Transverse colon (tissue), 4 donors: ENCODE results near the gene CLDN20. TPM values are rescaled to one million over a fixed set of nuclear protein-coding genes. Genes with fewer than 3 reads are reported as not detected.

Source experiments
- DNase-seq: peaks from one replicate; pipeline ENCODE4 v3.0.0-alpha.2; 2019
- H3K27ac ChIP-seq, 4 donors: fragments of 200-600 bp; sonication (generic); 2 replicates each; pipeline ENCODE4 v1.5.1; 2016 to 2018; ENCODE audit warnings: inconsistent platforms in 4 of 4
- H3K27me3 ChIP-seq: fragments of 200-600 bp; sonication (generic); 2 replicates; pipeline ENCODE4 v1.5.1; 2017; ENCODE audit warnings: inconsistent platforms
- H3K36me3 ChIP-seq, 4 donors: fragments of 200-600 bp; sonication (generic); 2 replicates each; pipeline ENCODE4 v1.5.1; 2017 to 2019; ENCODE audit warnings: inconsistent platforms in 4 of 4
- H3K4me1 ChIP-seq, 4 donors: fragments of 200-600 bp; sonication (generic); 2 replicates each; pipeline ENCODE4 v1.5.1; 2017 to 2020; ENCODE audit warnings: inconsistent platforms in 4 of 4
- H3K4me3 ChIP-seq, 4 donors: fragments of 200-600 bp; sonication (generic); 1 replicate in 1 of 4; 2 replicates in 3 of 4; pipeline versions ENCODE4 v1.5.1 to v1.6.1; 2017 to 2019; ENCODE audit warnings: inconsistent platforms in 4 of 4
- H3K9me3 ChIP-seq, 2 donors: fragments of 200-600 bp; sonication (generic); 2 replicates each; pipeline ENCODE4 v1.5.1; 2017 to 2019; ENCODE audit warnings: inconsistent platforms in 2 of 2
- EP300 ChIP-seq: sonication (generic); formaldehyde crosslinking; IDR thresholded peaks from one replicate; pipeline ENCODE4 v1.6.1; 2017; ENCODE audit warnings: antibody characterized with exemption, low read depth
- POLR2A ChIP-seq: fragments of 450-650 bp; IDR thresholded peaks from one replicate; pipeline ENCODE4 v1.6.1; 2016; ENCODE audit warnings: antibody characterized with exemption, mild to moderate bottlenecking, moderate library complexity
- POLR2AphosphoS5 ChIP-seq, 3 donors: sonication (generic); formaldehyde crosslinking; IDR thresholded peaks; one replicate each; pipeline ENCODE4 v1.6.1; 2016; ENCODE audit warnings: antibody characterized with exemption in 3 of 3
- WGBS, 2 donors: methylation state at CpG; one replicate each; pipeline ENCODE4 v1.1.5; 2018; ENCODE audit warnings: low coverage in 1 of 2; 5-methylcytosine and 5-hydroxymethylcytosine counted together
- in situ Hi-C, 4 donors: fragments of 200-750 bp; cut with MboI; loops; one replicate each; pipeline versions ENCODE4 v1.15.0 to v1.15.1; 2017; ENCODE audit warnings: low sequenced_read_pairs in 3 of 4, low pct_ligation_motif_present in 1 of 4, low pct_unique_long_range_greater_than_20kb in 1 of 4
- intact Hi-C: fragments of 100-400 bp; cut with DNase I; formaldehyde crosslinking; loops from one replicate; pipeline ENCODE4 v1.15.1; 2023; ENCODE audit warnings: low total_unique reads
- total RNA-seq, 4 donors: library from RNA; depleted of rRNA; stranded (reverse); fragments of >200 nt; gene quantifications; one replicate each; pipeline ENCODE4 v1.1.0, GENCODE V29; 2016
- TF ChIP-seq, protein P1 (sequence below), 5 experiments: fragments of 200-600 bp in 3 of 5; fragments of 450-650 bp in 2 of 5; sonication (generic) in 3 of 5; IDR thresholded peaks; 1 replicate in 2 of 5; 2 replicates in 3 of 5; pipeline ENCODE4 v1.5.1; 2016 to 2017; ENCODE audit warnings: antibody characterized with exemption in 5 of 5, inconsistent platforms in 3 of 5, mild to moderate bottlenecking in 2 of 5, moderate library complexity in 1 of 5

Gene CLDN20
- total RNA-seq, 4 donors from 2014 or later: not detected

DNA sequence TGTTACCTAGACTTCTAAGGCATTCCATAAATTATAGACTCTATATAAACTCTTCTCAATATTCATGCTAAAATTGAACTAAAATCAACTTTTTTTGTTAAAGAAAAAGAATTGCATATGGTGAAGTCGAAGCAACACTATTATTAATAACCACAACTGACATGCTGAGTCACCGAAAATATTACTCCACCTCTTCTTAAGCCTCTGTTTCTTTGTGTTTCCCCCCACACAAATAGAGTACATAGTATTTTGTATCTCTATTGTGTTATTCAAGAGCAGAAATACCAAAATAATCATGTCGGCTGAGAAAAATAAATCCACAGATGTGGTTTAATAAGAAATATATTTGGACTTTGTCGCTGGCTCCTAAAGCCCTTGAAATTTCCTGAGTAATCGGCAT, 26.7 kb downstream of the CLDN20 start:
- intact Hi-C loops: no loop called here
- 91 to 96% methylated on average over 5 of the region's 5 CpGs for WGBS, 2 donors

DNA sequence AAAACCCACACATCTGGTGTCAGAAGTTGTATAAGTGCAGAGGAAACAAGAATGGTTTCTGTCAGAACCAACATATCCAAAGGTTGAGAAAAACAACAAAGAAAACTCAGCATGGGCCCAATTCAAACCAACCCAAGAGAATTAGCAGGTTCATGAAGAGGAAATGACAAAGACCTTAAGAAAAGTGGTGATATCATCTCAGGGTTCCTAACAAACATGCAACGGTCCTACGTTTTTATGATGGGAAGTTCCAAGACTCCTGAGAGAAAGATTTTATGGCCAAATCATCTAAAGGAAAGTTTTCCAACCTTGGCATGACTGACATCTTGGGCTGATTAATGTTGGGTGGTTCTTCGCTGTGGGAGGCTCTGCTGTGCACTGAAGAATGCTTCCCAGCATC, 27.5 kb downstream of the CLDN20 start:
- Histone ChIP-seq H3K27ac (no peak overlapping the region), H3K27me3 (no peaks in the 10 kb centered on the region), H3K4me1 (no peaks in the 10 kb centered on the region), H3K4me3 (no peak overlapping the region), H3K36me3 (peaks cover 0 to 11% (median 4%) of the 10 kb centered on the region in 4 donors), H3K9me3 (no peaks in the 10 kb centered on the region)
- no peak for TF ChIP-seq POLR2AphosphoS5 (IDR thresholded peaks at IDR 0.05)
- TF ChIP-seq, protein P1, sequence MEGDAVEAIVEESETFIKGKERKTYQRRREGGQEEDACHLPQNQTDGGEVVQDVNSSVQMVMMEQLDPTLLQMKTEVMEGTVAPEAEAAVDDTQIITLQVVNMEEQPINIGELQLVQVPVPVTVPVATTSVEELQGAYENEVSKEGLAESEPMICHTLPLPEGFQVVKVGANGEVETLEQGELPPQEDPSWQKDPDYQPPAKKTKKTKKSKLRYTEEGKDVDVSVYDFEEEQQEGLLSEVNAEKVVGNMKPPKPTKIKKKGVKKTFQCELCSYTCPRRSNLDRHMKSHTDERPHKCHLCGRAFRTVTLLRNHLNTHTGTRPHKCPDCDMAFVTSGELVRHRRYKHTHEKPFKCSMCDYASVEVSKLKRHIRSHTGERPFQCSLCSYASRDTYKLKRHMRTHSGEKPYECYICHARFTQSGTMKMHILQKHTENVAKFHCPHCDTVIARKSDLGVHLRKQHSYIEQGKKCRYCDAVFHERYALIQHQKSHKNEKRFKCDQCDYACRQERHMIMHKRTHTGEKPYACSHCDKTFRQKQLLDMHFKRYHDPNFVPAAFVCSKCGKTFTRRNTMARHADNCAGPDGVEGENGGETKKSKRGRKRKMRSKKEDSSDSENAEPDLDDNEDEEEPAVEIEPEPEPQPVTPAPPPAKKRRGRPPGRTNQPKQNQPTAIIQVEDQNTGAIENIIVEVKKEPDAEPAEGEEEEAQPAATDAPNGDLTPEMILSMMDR (IDR thresholded peaks at IDR 0.05): no peak
- no peak for TF ChIP-seq EP300
- no peak for TF ChIP-seq POLR2A
- in situ Hi-C loops (loop anchor here in 1 of 4 donors (25.0 kb wide), 1 partner anchor 579 kb away; no protein-coding TSS in a partner anchor), intact Hi-C loops (no loop called here)
- 38 to 71% methylated on average over 3 of the region's 3 CpGs for WGBS, 2 donors
- DNase-seq: no peak

More for the DNA sequence above, 26.7 kb downstream of the CLDN20 start:
- H3K27ac ChIP-seq: no peak overlapping the region
- no peak for TF ChIP-seq POLR2A
- no peak for TF ChIP-seq EP300
- TF ChIP-seq, protein P1 (IDR thresholded peaks at IDR 0.05): no peak
- no peak for TF ChIP-seq POLR2AphosphoS5 (IDR thresholded peaks at IDR 0.05)
- no peak for DNase-seq
- in situ Hi-C loops: loop anchor here in 1 of 4 donors (25.0 kb wide), 1 partner anchor 578 kb away; no protein-coding TSS in a partner anchor
- no peaks in the 10 kb centered on the region for H3K4me1 ChIP-seq
- peaks cover 0 to 11% (median 4%) of the 10 kb centered on the region in 4 donors for H3K36me3 ChIP-seq
- no peaks in the 10 kb centered on the region for H3K9me3 ChIP-seq
- no peak overlapping the region for H3K4me3 ChIP-seq
- H3K27me3 ChIP-seq: no peaks in the 10 kb centered on the region

DNA sequence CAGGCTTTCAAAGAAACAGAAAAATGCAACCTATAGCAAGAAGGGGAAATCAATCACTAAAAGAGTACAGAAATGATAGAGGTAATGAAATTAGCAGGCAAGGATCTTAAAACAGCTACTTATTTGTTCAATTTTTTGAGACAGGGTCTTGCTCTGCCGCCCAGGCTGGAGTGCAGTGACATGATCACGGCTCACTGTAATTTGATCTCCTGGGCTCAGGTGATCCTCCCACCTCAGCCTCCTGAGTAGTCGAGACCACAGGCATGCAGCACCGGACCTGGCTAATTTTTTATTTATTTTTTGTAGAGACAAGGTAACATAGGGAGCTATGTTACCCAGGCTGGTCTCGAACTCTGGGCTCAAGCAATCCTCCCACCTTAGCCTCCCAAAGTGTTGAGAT, 28.9 kb downstream of the CLDN20 start:
- 67 to 80% methylated on average over 4 to 5 of the region's 5 CpGs for WGBS, 2 donors
- intact Hi-C loops: no loop called here
- in situ Hi-C loops: loop anchor here in 1 of 4 donors (25.0 kb wide), 1 partner anchor 580 kb away; no protein-coding TSS in a partner anchor
- H3K36me3 ChIP-seq: peaks cover 0 to 20% (median 10%) of the 10 kb centered on the region in 4 donors
- no peaks in the 10 kb centered on the region for H3K9me3 ChIP-seq
- H3K27ac ChIP-seq: no peak overlapping the region
- H3K4me1 ChIP-seq: no peaks in the 10 kb centered on the region
- no peak overlapping the region for H3K4me3 ChIP-seq
- H3K27me3 ChIP-seq: no peaks in the 10 kb centered on the region
- DNase-seq: no peak
- TF ChIP-seq, protein P1 (IDR thresholded peaks at IDR 0.05): no peak
- TF ChIP-seq POLR2A: no peak
- TF ChIP-seq POLR2AphosphoS5 (IDR thresholded peaks at IDR 0.05): no peak
- TF ChIP-seq EP300: no peak

DNA sequence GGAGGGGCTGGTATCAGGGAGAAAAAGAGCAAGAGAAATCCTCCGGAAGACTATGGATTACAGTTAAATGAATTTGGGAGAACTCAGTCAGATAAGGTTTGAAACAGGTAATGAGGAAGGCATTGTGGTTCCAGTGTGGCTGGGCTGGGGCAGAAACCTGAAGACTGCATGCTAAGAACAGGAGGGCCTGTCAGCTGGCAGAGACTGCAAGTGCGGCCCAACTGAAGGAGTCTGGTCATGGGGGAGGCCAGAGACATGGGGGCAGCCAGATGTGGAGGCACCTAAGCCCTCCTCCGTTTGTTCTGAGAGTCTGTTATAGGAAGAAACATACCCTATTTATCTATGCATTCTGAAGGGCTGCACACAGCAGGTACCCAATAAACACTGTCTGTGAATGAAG, 33.9 kb downstream of the CLDN20 start:
- 96 to 100% methylated on average over 1 to 3 of the region's 3 CpGs for WGBS, 2 donors
- Histone ChIP-seq H3K4me3 (no peak overlapping the region), H3K4me1 (no peaks in the 10 kb centered on the region), H3K36me3 (peaks cover 0 to 27% (median 5%) of the 10 kb centered on the region in 4 donors), H3K27ac (no peak overlapping the region), H3K9me3 (no peaks in the 10 kb centered on the region), H3K27me3 (no peaks in the 10 kb centered on the region)
- TF ChIP-seq EP300 (no peak), POLR2A (no peak), POLR2AphosphoS5 (IDR thresholded peaks at IDR 0.05) (no peak)
- TF ChIP-seq, protein P1 (IDR thresholded peaks at IDR 0.05): no peak
- no peak for DNase-seq
- in situ Hi-C loops (loop anchor here in 1 of 4 donors (25.0 kb wide), 1 partner anchor 585 kb away; no protein-coding TSS in a partner anchor), intact Hi-C loops (no loop called here)
